ENCODE data around the gene IL22RA2. TPM values are rescaled to one million over a fixed set of nuclear protein-coding genes. Genes with fewer than 3 reads are reported as not detected.
A peak's percentile ranks its signal among the peaks of the same experiment; 100 is the strongest.

The IL22RA2 gene
- total RNA-seq, 6 experiments from 2014 or later, result not detected

DNA sequence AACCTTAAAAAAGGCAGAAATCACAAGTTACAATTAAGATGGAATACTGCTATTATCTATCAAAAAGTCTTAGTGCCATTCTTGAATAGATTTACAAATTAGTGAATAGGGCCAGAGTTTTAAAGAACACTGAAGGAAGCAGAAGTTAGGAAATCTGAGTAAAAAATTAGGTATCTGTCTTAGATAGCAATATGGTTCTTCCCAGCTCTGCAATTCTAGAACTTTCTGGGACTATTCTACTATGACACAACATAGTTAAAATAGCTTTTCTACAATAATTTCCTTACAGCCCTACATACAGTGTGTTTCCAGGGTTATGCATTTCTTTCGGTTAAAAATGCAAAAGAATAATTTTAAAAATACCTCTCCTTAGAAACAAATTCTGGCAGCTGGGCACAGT, 27.6 kb upstream of the IL22RA2 start:
- Histone ChIP-seq H3K4me3 (no peak overlapping the region), H3K9me3 (no peaks in the 10 kb centered on the region), H3K4me1 (no peaks in the 10 kb centered on the region), H3K27me3 (no peaks in the 10 kb centered on the region), H3K36me3 (peaks cover 22 to 75% (median 42%) of the 10 kb centered on the region in 4 donors), H3K27ac (no peak overlapping the region)
- intact Hi-C loops (cut with DNase I), result no loop called here
- WGBS (ENCODE audit: insufficient coverage, low coverage, low lambda C conversion rate, missing lambda C conversion rate), result 100% methylated on average over 1 of the region's 1 CpG
- TF ChIP-seq POLR2A (IDR thresholded peaks at IDR 0.05), result no peak
- TF ChIP-seq, protein P1, sequence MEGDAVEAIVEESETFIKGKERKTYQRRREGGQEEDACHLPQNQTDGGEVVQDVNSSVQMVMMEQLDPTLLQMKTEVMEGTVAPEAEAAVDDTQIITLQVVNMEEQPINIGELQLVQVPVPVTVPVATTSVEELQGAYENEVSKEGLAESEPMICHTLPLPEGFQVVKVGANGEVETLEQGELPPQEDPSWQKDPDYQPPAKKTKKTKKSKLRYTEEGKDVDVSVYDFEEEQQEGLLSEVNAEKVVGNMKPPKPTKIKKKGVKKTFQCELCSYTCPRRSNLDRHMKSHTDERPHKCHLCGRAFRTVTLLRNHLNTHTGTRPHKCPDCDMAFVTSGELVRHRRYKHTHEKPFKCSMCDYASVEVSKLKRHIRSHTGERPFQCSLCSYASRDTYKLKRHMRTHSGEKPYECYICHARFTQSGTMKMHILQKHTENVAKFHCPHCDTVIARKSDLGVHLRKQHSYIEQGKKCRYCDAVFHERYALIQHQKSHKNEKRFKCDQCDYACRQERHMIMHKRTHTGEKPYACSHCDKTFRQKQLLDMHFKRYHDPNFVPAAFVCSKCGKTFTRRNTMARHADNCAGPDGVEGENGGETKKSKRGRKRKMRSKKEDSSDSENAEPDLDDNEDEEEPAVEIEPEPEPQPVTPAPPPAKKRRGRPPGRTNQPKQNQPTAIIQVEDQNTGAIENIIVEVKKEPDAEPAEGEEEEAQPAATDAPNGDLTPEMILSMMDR (IDR thresholded peaks at IDR 0.05), result no peak
- ATAC-seq (no peak), DNase-seq (no peak)

- Histone ChIP-seq H3K36me3 (peaks cover 22 to 68% (median 38%) of the 10 kb centered on the region in 4 donors), H3K9me3 (no peaks in the 10 kb centered on the region), H3K27me3 (no peaks in the 10 kb centered on the region), H3K4me3 (no peak overlapping the region), H3K27ac (no peak overlapping the region), H3K4me1 (no peaks in the 10 kb centered on the region)
- no peak for DNase-seq
- TF ChIP-seq POLR2A (IDR thresholded peaks at IDR 0.05), result no peak
- intact Hi-C loops (cut with DNase I), result no loop called here
- ATAC-seq, result no peak
- WGBS (ENCODE audit: insufficient coverage, low coverage, low lambda C conversion rate, missing lambda C conversion rate), result 92% methylated on average over 4 of the region's 4 CpGs
These were observed 26.8 kb upstream of the IL22RA2 start for GRCh38 chr6:137200288-137200687.

DNA sequence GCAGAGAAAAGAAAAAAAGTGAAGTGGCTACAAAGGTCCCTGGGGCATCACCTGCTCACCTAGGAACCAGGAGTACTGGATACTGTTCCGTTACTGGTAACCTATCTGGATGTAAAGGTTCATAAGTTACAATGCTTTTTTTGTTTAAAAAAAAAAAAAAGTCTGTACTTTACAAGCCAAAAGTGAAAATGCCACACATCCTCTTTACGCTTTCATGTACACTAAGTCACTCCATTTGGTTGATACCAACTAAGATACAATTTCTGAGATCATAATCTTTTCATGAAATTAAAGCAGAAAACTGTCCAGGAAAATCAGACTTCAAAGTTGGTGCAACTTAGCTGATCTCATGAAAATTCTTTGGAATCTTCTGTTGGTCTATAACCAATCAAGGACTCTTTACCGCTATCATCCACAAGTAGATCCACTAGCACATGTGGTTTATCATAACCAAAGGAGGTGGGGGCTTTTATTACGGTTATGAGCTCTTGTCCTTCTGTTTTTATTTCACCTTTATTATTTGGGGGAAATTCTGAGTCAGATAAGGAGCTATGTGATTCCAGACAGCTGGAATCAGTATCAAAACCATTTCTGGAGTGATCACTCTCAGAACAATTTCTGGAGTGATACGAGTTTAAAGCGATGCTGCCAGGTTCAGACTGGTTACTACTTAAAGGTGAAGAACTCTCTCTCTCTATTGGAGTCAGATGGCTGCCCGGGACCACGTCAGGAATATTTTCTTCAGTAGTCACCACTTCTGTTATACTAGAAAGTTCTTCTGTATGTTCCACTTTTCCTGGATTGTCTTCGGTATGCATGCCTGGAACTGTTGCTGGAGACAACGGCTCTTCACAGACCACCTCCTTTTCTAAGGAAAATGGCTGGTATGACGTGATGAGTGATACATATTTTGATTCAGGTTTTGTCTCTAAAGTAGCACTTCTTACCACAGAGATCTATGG, 24.5 kb upstream of the IL22RA2 start:
- peak in 1 of 4 donors; percentile 16 for ATAC-seq
- intact Hi-C loops (cut with DNase I), result no loop called here
- H3K27ac ChIP-seq, result no peak overlapping the region
- TF ChIP-seq POLR2A (IDR thresholded peaks at IDR 0.05), result no peak
- H3K36me3 ChIP-seq, result peaks cover 12 to 45% (median 25%) of the 10 kb centered on the region in 4 donors
- no peak overlapping the region for H3K4me3 ChIP-seq
- no peaks in the 10 kb centered on the region for H3K4me1 ChIP-seq
- DNase-seq, result no peak
- no peaks in the 10 kb centered on the region for H3K9me3 ChIP-seq
- H3K27me3 ChIP-seq, result no peaks in the 10 kb centered on the region
- WGBS (ENCODE audit: insufficient coverage, low coverage, low lambda C conversion rate, missing lambda C conversion rate), result 95% methylated on average over 7 of the region's 11 CpGs

DNA sequence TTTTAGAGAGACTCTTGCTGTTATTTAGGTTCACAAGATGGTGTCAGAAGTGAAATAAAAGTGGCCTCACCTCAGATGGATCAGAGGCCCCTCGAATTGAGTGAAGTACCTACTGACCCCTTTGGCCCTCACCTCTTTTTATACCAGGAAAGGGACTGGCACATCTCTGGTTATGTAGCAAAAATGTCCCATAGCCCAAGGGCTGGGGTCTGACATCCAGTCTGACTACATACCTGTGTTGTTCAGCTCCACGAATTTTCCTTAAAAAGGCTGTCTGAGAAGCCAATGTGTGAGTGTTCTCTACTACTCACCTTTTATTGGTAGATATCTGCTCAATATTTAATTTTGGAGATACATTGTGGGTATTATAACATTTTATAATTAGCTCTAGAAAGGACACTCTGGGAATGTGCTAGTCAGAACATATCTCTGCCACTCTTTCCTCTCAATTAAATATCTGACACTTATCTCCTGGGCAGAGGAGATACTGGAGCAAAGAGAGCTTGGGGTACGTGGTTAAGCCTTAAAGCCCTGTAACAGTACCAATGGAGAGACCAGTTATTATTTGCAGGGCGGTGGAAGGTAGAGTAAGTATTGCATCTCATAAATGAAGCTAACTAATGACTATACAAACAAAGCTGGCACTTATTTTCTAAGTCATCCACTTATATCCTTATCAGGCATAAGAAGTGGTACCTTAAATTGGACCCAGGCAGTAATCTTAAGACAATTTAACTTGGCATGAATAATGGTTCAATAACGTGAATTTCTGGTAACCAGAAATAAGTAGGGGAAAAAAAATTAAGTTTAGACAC, 20.0 kb upstream of the IL22RA2 start:
- intact Hi-C loops (cut with DNase I), result no loop called here
- TF ChIP-seq POLR2A (IDR thresholded peaks at IDR 0.05), result no peak
- TF ChIP-seq, protein P1 (IDR thresholded peaks at IDR 0.05), result no peak
- Histone ChIP-seq H3K9me3 (no peaks in the 10 kb centered on the region), H3K4me3 (no peak overlapping the region), H3K36me3 (peaks cover 10 to 12% (median 12%) of the 10 kb centered on the region in 4 donors), H3K27ac (no peak overlapping the region), H3K4me1 (no peaks in the 10 kb centered on the region), H3K27me3 (no peaks in the 10 kb centered on the region)
- DNase-seq (no peak), ATAC-seq (no peak)
- 60% methylated on average over 5 of the region's 5 CpGs for WGBS (ENCODE audit: insufficient coverage, low coverage, low lambda C conversion rate, missing lambda C conversion rate)

- ATAC-seq (no peak), DNase-seq (no peak)
- H3K27ac ChIP-seq, result no peak overlapping the region
- H3K4me3 ChIP-seq, result no peak overlapping the region
- intact Hi-C loops (cut with DNase I), result no loop called here
- no peaks in the 10 kb centered on the region for H3K4me1 ChIP-seq
- H3K36me3 ChIP-seq, result peaks cover 5 to 6% (median 6%) of the 10 kb centered on the region in 4 donors
- H3K9me3 ChIP-seq, result no peaks in the 10 kb centered on the region
- 52% methylated on average over 4 of the region's 4 CpGs for WGBS (ENCODE audit: insufficient coverage, low coverage, low lambda C conversion rate, missing lambda C conversion rate)
- TF ChIP-seq, protein P1 (IDR thresholded peaks at IDR 0.05), result no peak
- no peak for TF ChIP-seq POLR2A (IDR thresholded peaks at IDR 0.05)
- H3K27me3 ChIP-seq, result no peaks in the 10 kb centered on the region
These were observed 19.4 kb upstream of the IL22RA2 start for GRCh38 chr6:137192821-137193220.
